Measurements from ENCODE around the gene ATP6V1C2.

GRCh38 chr2:10788855-10789254 lies 67.4 kb downstream of the ATP6V1C2 start:
- TF ChIP-seq CTCF (IDR thresholded peaks at IDR 0.05; ENCODE audit: low read depth, low read length) (no peak), EZH2phosphoT487 (IDR thresholded peaks at IDR 0.05; ENCODE audit: low read depth) (no peak)

Data from OCI-LY3 (cell line).